Esophagus muscularis mucosa (tissue), 4 donors: ENCODE data around the gene UNC119B. TPM values are rescaled to one million over a fixed set of nuclear protein-coding genes. Genes with fewer than 3 reads are reported as not detected.

ENCODE experiments used
- DNase-seq: peaks from one replicate; pipeline ENCODE4 v3.0.0-alpha.2; 2017; ENCODE audit errors: extremely low spot score
- H3K27ac ChIP-seq, 4 donors: fragments of 200-600 bp; sonication (generic); replicated peaks in 1 of 4; 1 replicate in 3 of 4; 2 replicates in 1 of 4; pipeline ENCODE4 v1.5.1; 2016 to 2019; ENCODE audit warnings: mild to moderate bottlenecking in 1 of 4
- H3K27me3 ChIP-seq, 4 donors: fragments of 200-600 bp; sonication (generic); one replicate each; pipeline versions ENCODE4 v1.5.1 to v1.6.0; 2016 to 2019
- H3K36me3 ChIP-seq, 4 donors: fragments of 200-600 bp; sonication (generic); one replicate each; pipeline ENCODE4 v1.5.1; 2016 to 2019
- H3K4me1 ChIP-seq, 4 donors: fragments of 200-600 bp; sonication (generic); one replicate each; pipeline ENCODE4 v1.5.1; 2016 to 2019
- H3K4me3 ChIP-seq, 4 donors: fragments of 200-600 bp; sonication (generic); 1 replicate in 2 of 4; 2 replicates in 2 of 4; pipeline ENCODE4 v1.5.1; 2016 to 2019; ENCODE audit warnings: mild to moderate bottlenecking in 4 of 4, moderate library complexity in 1 of 4
- H3K9me3 ChIP-seq, 4 donors: fragments of 200-600 bp; sonication (generic); 1 replicate in 3 of 4; 2 replicates in 1 of 4; pipeline ENCODE4 v1.5.1; 2016 to 2019
- EP300 ChIP-seq: sonication (generic); formaldehyde crosslinking; IDR thresholded peaks from one replicate; pipeline ENCODE4 v1.6.1; 2017; ENCODE audit warnings: antibody characterized with exemption
- POLR2A ChIP-seq: fragments of 450-650 bp; IDR thresholded peaks from one replicate; pipeline ENCODE4 v1.6.1; 2017; ENCODE audit warnings: antibody characterized with exemption, moderate library complexity, mild to moderate bottlenecking, low read depth
- POLR2AphosphoS5 ChIP-seq, 2 donors: sonication (generic); formaldehyde crosslinking; IDR thresholded peaks; one replicate each; pipeline ENCODE4 v1.6.1; 2017; ENCODE audit warnings: antibody characterized with exemption in 2 of 2
- WGBS: methylation state at CpG from one replicate; pipeline ENCODE4 v1.1.5; 2018; 5-methylcytosine and 5-hydroxymethylcytosine counted together
- intact Hi-C: fragments of 100-400 bp; cut with DNase I; formaldehyde crosslinking; loops from one replicate; pipeline ENCODE4 v1.15.1; 2023
- total RNA-seq, 4 donors: library from RNA; depleted of rRNA; stranded (reverse); fragments of >200 nt; gene quantifications; one replicate each; pipeline versions ENCODE4 v1.1.0 to v1.2.1, GENCODE V29; 2016
- TF ChIP-seq, protein P1 (sequence below), 3 experiments: fragments of 200-600 bp in 2 of 3; fragments of 450-650 bp in 1 of 3; sonication (generic) in 2 of 3; IDR thresholded peaks; one replicate each; pipeline ENCODE4 v1.5.1; 2017 to 2019; ENCODE audit warnings: antibody characterized with exemption in 3 of 3, mild to moderate bottlenecking in 2 of 3, moderate library complexity in 1 of 3

The UNC119B gene
- total RNA-seq, 4 donors from 2014 or later, result 20.0 to 30.8 (median 28.5) TPM

DNA sequence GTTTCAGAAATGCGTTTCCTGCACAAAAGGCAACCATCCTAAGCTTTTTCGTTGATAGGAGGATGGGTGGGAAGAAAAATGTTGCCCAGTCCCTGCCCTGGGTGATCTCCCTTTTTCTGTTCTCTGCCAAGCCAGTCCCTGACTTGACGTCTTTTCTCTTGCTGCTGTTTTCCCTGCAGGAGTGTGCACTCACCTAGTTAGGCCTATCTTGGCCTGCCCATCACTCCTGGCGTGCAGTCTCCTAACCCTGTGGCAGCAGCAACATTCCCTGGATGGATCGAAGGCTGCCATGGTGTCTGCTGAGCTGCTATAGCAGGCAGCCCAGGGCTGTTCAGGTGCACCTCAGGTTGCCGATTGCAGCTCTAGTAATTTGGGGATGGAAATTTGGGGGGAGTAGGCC lies 1.2 kb downstream of the UNC119B start:
- no peaks in the 10 kb centered on the region for H3K9me3 ChIP-seq
- H3K4me3 ChIP-seq, result peak overlapping the region; percentile 70 to 97 (median 80)
- peak overlapping the region; percentile 89 to 93 (median 91) for H3K27ac ChIP-seq
- 39% methylated on average over 6 of the region's 6 CpGs for WGBS
- no peak for TF ChIP-seq POLR2AphosphoS5 (IDR thresholded peaks at IDR 0.05)
- TF ChIP-seq POLR2A, result no peak
- TF ChIP-seq EP300, result no peak
- TF ChIP-seq, protein P1, sequence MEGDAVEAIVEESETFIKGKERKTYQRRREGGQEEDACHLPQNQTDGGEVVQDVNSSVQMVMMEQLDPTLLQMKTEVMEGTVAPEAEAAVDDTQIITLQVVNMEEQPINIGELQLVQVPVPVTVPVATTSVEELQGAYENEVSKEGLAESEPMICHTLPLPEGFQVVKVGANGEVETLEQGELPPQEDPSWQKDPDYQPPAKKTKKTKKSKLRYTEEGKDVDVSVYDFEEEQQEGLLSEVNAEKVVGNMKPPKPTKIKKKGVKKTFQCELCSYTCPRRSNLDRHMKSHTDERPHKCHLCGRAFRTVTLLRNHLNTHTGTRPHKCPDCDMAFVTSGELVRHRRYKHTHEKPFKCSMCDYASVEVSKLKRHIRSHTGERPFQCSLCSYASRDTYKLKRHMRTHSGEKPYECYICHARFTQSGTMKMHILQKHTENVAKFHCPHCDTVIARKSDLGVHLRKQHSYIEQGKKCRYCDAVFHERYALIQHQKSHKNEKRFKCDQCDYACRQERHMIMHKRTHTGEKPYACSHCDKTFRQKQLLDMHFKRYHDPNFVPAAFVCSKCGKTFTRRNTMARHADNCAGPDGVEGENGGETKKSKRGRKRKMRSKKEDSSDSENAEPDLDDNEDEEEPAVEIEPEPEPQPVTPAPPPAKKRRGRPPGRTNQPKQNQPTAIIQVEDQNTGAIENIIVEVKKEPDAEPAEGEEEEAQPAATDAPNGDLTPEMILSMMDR (IDR thresholded peaks at IDR 0.05), result no peak
- H3K27me3 ChIP-seq, result no peaks in the 10 kb centered on the region
- no peak for DNase-seq
- intact Hi-C loops, result loop anchor here (2.0 kb wide), 1 partner anchor 23 kb away; no protein-coding TSS in a partner anchor
- H3K4me1 ChIP-seq, result peaks cover 17 to 37% (median 34%) of the 10 kb centered on the region in 4 donors
- H3K36me3 ChIP-seq, result peaks cover 2 to 33% (median 30%) of the 10 kb centered on the region in 4 donors

DNA sequence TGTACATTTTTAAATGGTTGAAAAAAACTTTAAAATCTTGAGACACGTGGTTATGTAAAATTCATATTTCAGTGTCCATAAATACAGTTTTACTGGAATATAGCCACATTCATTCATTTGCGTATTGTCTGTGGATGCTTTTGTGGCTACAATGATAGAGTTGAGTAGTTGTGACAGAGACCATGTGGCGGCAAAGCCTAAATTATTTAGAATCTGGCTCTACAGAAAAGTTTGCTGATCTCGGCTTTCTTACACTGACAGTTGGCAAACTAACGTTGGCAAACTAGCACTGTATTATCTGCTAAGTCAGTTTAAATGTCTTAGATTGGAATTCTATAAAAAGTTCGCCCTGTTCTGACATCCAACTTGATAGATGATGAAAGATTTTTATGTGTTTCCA lies 2.4 kb downstream of the UNC119B start:
- Histone ChIP-seq H3K4me1 (peaks cover 17 to 37% (median 34%) of the 10 kb centered on the region in 4 donors), H3K36me3 (peaks cover 13 to 45% (median 42%) of the 10 kb centered on the region in 4 donors), H3K27ac (no peak overlapping the region), H3K27me3 (no peaks in the 10 kb centered on the region), H3K4me3 (no peak overlapping the region), H3K9me3 (no peaks in the 10 kb centered on the region)
- TF ChIP-seq POLR2AphosphoS5 (IDR thresholded peaks at IDR 0.05), result no peak
- TF ChIP-seq EP300, result no peak
- TF ChIP-seq POLR2A, result no peak
- TF ChIP-seq, protein P1 (IDR thresholded peaks at IDR 0.05), result no peak
- WGBS, result 70% methylated on average over 6 of the region's 6 CpGs
- intact Hi-C loops, result loop anchor here (2.0 kb wide), 1 partner anchor 130 kb away; no protein-coding TSS in a partner anchor
- no peak for DNase-seq

DNA sequence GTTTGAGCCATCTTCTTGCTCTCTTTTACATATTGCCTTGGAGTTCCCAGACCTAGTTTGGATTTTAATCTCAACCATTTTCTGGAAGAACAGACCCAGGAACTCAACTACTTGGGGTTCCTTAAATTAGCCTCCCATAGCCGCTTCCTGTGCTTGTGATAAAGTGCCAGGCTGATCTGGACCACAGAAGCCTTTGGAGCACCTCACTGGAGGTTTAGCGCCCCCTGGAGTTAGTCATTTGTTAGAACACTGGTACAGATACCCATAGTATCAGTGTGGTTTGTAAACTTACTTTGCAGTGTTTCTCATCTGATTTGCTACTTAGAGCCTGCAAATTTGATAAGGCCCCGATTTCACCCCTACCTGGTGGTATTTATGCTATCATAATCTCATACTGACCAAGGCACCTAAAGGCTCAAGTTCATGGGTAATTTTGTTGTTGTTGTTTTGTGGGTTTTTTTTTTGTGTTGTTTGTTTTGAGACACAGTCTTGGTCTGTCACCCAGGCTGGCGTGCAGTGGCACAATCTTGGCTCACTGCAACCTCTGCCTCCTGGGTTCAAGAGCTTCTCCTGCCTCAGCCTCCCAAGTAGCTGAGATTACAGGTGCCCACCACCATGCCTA lies 3.7 kb downstream of the UNC119B start:
- WGBS, result 17% methylated on average over 4 of the region's 4 CpGs
- TF ChIP-seq POLR2AphosphoS5 (IDR thresholded peaks at IDR 0.05) (peak in 1 of 2 donors; percentile 34), EP300 (no peak), POLR2A (no peak)
- TF ChIP-seq, protein P1 (IDR thresholded peaks at IDR 0.05), result peak; percentile 82 to 85 (median 82)
- H3K27me3 ChIP-seq, result no peaks in the 10 kb centered on the region
- no peak for DNase-seq
- no peak overlapping the region for H3K27ac ChIP-seq
- H3K4me1 ChIP-seq, result peaks cover 17 to 37% (median 34%) of the 10 kb centered on the region in 4 donors
- H3K4me3 ChIP-seq, result no peak overlapping the region
- no peaks in the 10 kb centered on the region for H3K9me3 ChIP-seq
- peaks cover 26 to 59% (median 56%) of the 10 kb centered on the region in 4 donors for H3K36me3 ChIP-seq
- intact Hi-C loops, result loop anchor here (2.0 kb wide), 2 partner anchors 65 to 131 kb away; no protein-coding TSS in a partner anchor

DNA sequence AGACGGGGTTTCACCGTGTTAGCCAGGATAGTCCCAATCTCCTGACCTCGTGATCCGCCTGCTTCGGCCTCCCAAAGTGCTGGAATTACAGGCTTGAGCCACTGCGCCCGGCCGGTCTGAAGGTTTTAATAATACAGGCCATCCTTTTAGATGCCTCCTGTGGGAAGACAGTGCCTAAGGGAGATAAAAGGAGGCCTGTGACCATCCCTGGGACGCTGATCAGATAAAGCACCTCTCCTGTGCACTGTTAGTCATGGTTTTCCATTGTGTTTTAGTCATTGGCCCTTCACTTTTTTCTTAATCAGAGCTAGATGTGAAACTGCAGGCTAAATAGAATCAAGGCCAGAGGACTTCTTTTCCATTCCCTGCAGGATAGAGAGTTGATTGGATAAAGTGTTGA lies 7.8 kb downstream of the UNC119B start:
- H3K27me3 ChIP-seq, result no peaks in the 10 kb centered on the region
- intact Hi-C loops, result no loop called here
- H3K9me3 ChIP-seq, result no peaks in the 10 kb centered on the region
- H3K4me3 ChIP-seq, result no peak overlapping the region
- 91% methylated on average over 9 of the region's 9 CpGs for WGBS
- H3K27ac ChIP-seq, result no peak overlapping the region
- DNase-seq, result no peak
- H3K4me1 ChIP-seq, result peaks cover 6 to 22% (median 17%) of the 10 kb centered on the region in 4 donors
- peaks cover 44 to 99% (median 96%) of the 10 kb centered on the region in 4 donors for H3K36me3 ChIP-seq
- TF ChIP-seq POLR2A, result no peak
- TF ChIP-seq, protein P1 (IDR thresholded peaks at IDR 0.05), result no peak
- TF ChIP-seq POLR2AphosphoS5 (IDR thresholded peaks at IDR 0.05), result no peak
- no peak for TF ChIP-seq EP300
